ENCODE data around the gene CTBP2.

The CTBP2 gene

GRCh38 chr10:125006188-125006680, 154.1 kb downstream of the CTBP2 start:
- ATAC-seq (replicated peaks) (no peak), DNase-seq (no peak)
- no peak overlapping the region for H3K4me3 Mint-ChIP-seq
- peaks cover 0 to 2% of the 10 kb centered on the region in 2 donors for H3K4me1 Mint-ChIP-seq (ENCODE audit: low read depth in 2 of 2)
- peaks cover 0 to 53% of the 10 kb centered on the region in 2 donors for H3K27me3 Mint-ChIP-seq
- peaks cover 2% of the 10 kb centered on the region for H3K36me3 Mint-ChIP-seq (ENCODE audit: insufficient read depth)
- H3K9me3 Mint-ChIP-seq, result no peaks in the 10 kb centered on the region
- H3K27ac Mint-ChIP-seq, result no peak overlapping the region

GRCh38 chr10:125005312-125006187, 154.8 kb downstream of the CTBP2 start:
- DNase-seq (no peak), ATAC-seq (replicated peaks) (no peak)
- H3K4me1 Mint-ChIP-seq (ENCODE audit: low read depth in 2 of 2), result peaks cover 0 to 2% of the 10 kb centered on the region in 2 donors
- H3K36me3 Mint-ChIP-seq (ENCODE audit: insufficient read depth), result peaks cover 2% of the 10 kb centered on the region
- no peak overlapping the region for H3K27ac Mint-ChIP-seq
- H3K9me3 Mint-ChIP-seq, result no peaks in the 10 kb centered on the region
- no peak overlapping the region for H3K4me3 Mint-ChIP-seq
- peaks cover 0 to 47% of the 10 kb centered on the region in 2 donors for H3K27me3 Mint-ChIP-seq

- Mint-ChIP-seq H3K4me3 (no peak overlapping the region), H3K4me1 (ENCODE audit: low read depth in 2 of 2) (peaks cover 0 to 4% of the 10 kb centered on the region in 2 donors), H3K36me3 (ENCODE audit: insufficient read depth) (peaks cover 7% of the 10 kb centered on the region), H3K9me3 (no peaks in the 10 kb centered on the region), H3K27ac (no peak overlapping the region), H3K27me3 (peaks cover 0 to 47% of the 10 kb centered on the region in 2 donors)
- no peak for ATAC-seq (replicated peaks)
- no peak for DNase-seq
Observed at GRCh38 chr10:125004571-125005311, 155.6 kb downstream of the CTBP2 start.

GRCh38 chr10:125003901-125004467, 156.4 kb downstream of the CTBP2 start:
- H3K36me3 Mint-ChIP-seq (ENCODE audit: insufficient read depth), result peaks cover 8% of the 10 kb centered on the region
- peaks cover 0 to 4% of the 10 kb centered on the region in 2 donors for H3K4me1 Mint-ChIP-seq (ENCODE audit: low read depth in 2 of 2)
- no peak overlapping the region for H3K27ac Mint-ChIP-seq
- H3K9me3 Mint-ChIP-seq, result no peaks in the 10 kb centered on the region
- ATAC-seq (replicated peaks), result no peak
- no peak overlapping the region for H3K4me3 Mint-ChIP-seq
- no peak for DNase-seq
- peaks cover 0 to 39% of the 10 kb centered on the region in 2 donors for H3K27me3 Mint-ChIP-seq

GRCh38 chr10:125003146-125003900, 157.0 kb downstream of the CTBP2 start:
- Mint-ChIP-seq H3K27me3 (peaks cover 0 to 33% of the 10 kb centered on the region in 2 donors), H3K36me3 (ENCODE audit: insufficient read depth) (peaks cover 12% of the 10 kb centered on the region), H3K4me3 (no peak overlapping the region), H3K9me3 (no peaks in the 10 kb centered on the region), H3K27ac (no peak overlapping the region), H3K4me1 (ENCODE audit: low read depth in 2 of 2) (peaks cover 0 to 4% of the 10 kb centered on the region in 2 donors)
- ATAC-seq (replicated peaks), result no peak
- no peak for DNase-seq

DNA sequence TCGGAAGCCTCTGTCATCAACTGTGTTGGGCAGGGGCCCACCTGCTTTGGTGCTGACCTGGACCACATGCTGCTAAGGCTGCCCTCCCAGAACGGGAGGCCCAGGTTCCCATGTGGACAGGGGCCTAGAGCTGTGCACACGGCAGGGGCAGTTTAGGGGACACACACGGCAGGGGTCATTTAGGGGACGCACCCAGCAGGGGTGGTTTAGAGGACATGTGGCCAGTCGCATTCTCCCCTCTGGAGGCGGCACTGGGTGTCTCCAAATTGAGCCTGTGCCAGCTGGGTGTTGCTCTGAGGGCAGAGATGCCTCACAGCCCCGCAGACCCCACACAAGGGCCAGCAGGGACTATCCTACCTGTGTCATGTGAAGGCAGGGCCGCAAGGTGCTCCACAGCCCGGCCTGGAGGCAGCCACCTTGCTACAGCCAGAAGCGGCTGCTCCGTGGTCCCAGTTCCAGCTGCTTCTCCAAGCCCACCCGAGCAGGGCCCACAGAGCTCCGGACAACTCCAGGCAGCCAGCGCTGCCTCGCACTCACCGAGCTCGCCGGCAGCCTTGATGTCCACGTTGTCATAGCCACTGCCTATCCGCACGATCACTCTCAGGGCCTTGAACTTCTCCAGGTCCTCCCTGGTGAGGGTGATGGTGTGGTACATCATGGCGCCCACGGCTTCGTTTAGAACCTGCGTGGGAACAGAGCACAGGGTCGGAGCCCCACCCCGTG, 157.8 kb downstream of the CTBP2 start:
- H3K27ac Mint-ChIP-seq, result no peak overlapping the region
- no peak for ATAC-seq (replicated peaks)
- no peak for DNase-seq
- no peaks in the 10 kb centered on the region for H3K9me3 Mint-ChIP-seq
- H3K4me1 Mint-ChIP-seq (ENCODE audit: low read depth in 2 of 2), result peaks cover 0 to 4% of the 10 kb centered on the region in 2 donors
- H3K27me3 Mint-ChIP-seq, result peaks cover 0 to 32% of the 10 kb centered on the region in 2 donors
- H3K4me3 Mint-ChIP-seq, result no peak overlapping the region
- H3K36me3 Mint-ChIP-seq (ENCODE audit: insufficient read depth), result peaks cover 12% of the 10 kb centered on the region

- H3K36me3 Mint-ChIP-seq (ENCODE audit: insufficient read depth), result peaks cover 12% of the 10 kb centered on the region
- H3K27ac Mint-ChIP-seq, result no peak overlapping the region
- H3K4me1 Mint-ChIP-seq (ENCODE audit: low read depth in 2 of 2), result peaks cover 0 to 4% of the 10 kb centered on the region in 2 donors
- H3K9me3 Mint-ChIP-seq, result no peaks in the 10 kb centered on the region
- DNase-seq (no peak), ATAC-seq (replicated peaks) (no peak)
- H3K4me3 Mint-ChIP-seq, result no peak overlapping the region
- H3K27me3 Mint-ChIP-seq, result peaks cover 0 to 32% of the 10 kb centered on the region in 2 donors
Observed at GRCh38 chr10:125002047-125002422, 158.3 kb downstream of the CTBP2 start.

DNA sequence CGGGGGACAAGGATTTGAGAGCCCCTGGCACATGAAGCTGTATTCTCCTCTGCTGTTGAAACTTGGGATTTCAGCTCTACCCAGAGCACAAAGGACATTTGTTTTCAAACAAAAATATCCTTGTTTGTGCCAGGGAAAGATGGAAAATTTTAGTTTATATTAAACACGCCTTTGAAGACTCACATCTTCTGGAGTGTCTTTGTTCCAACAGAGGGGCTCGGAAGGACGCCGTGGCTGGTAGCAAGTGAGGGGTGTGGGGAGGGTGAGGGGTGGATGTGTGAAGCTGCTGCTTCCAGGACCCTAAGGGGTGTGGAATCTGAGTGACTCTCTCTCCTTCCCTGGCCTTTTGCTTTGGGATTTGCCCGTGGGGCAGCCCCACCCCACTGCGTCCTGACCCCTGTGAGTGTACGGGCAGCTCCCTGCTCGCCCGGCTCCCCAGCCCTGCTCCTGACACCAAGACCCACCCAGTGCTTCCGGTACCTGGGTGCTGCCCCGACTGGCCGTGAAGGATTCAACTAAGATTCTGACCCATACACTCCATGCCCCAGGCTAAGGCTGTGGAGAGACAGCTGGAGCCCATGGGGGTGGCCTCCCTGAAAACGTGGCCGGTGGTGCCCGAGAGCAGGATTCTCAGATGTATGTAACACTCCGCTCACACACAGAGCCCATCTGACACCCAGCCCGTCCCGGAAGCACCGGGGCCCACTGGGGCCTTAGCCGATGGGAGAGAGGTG, 158.9 kb downstream of the CTBP2 start:
- H3K27ac Mint-ChIP-seq, result no peak overlapping the region
- H3K27me3 Mint-ChIP-seq, result peaks cover 0 to 32% of the 10 kb centered on the region in 2 donors
- H3K9me3 Mint-ChIP-seq, result no peaks in the 10 kb centered on the region
- ATAC-seq (replicated peaks) (no peak), DNase-seq (no peak)
- peaks cover 0 to 4% of the 10 kb centered on the region in 2 donors for H3K4me1 Mint-ChIP-seq (ENCODE audit: low read depth in 2 of 2)
- peaks cover 12% of the 10 kb centered on the region for H3K36me3 Mint-ChIP-seq (ENCODE audit: insufficient read depth)
- no peak overlapping the region for H3K4me3 Mint-ChIP-seq

DNA sequence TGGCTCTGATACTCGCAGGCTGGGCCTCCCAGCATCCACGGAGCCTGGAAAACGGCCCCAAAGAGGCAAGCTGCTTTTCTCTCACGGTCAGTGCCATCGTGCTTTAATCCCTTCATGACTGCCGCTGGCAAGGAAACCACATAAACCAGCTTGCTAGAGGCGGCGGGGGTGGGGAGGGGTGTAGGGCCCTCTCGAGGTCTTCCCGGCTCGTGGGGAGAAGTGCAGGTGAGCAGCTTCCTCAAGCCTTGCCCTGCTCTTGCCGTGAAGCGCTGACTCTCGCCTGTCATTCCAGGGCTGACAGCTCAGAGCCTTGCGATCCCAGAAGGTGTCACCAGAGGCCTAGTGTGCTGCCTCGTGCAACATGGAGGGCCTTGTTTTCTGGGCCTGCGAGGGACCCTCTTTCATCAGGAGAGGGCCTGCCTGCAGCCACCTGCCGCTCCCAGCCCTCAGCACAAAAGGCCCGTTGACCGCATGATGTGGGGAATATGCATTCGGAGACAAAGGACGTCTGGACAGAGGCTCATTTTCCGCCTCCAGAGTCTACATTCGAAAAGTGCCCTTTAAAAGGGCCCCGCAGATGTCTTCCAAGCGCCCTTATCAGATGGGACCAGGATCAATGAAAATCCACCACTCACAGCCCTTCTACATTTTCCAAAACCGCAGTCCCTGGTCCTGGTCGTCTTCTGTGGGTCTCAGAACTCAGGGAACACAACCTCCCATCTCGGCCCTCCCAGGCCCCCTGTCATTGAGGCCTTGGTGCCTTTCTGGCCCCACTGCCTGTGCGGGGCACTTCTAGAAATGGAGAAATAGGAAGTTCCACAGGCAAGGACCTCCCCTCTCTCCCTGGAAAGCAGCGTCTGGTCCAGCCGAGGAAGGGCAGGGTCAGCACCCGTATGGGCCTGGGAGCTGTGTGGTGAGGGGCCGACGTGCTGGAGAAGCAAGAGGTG, 159.7 kb downstream of the CTBP2 start:
- no peak for DNase-seq
- H3K4me3 Mint-ChIP-seq, result no peak overlapping the region
- H3K27me3 Mint-ChIP-seq, result peaks cover 0 to 32% of the 10 kb centered on the region in 2 donors
- H3K4me1 Mint-ChIP-seq (ENCODE audit: low read depth in 2 of 2), result peaks cover 0 to 4% of the 10 kb centered on the region in 2 donors
- peaks cover 12% of the 10 kb centered on the region for H3K36me3 Mint-ChIP-seq (ENCODE audit: insufficient read depth)
- H3K9me3 Mint-ChIP-seq, result no peaks in the 10 kb centered on the region
- ATAC-seq (replicated peaks), result no peak
- no peak overlapping the region for H3K27ac Mint-ChIP-seq

DNA sequence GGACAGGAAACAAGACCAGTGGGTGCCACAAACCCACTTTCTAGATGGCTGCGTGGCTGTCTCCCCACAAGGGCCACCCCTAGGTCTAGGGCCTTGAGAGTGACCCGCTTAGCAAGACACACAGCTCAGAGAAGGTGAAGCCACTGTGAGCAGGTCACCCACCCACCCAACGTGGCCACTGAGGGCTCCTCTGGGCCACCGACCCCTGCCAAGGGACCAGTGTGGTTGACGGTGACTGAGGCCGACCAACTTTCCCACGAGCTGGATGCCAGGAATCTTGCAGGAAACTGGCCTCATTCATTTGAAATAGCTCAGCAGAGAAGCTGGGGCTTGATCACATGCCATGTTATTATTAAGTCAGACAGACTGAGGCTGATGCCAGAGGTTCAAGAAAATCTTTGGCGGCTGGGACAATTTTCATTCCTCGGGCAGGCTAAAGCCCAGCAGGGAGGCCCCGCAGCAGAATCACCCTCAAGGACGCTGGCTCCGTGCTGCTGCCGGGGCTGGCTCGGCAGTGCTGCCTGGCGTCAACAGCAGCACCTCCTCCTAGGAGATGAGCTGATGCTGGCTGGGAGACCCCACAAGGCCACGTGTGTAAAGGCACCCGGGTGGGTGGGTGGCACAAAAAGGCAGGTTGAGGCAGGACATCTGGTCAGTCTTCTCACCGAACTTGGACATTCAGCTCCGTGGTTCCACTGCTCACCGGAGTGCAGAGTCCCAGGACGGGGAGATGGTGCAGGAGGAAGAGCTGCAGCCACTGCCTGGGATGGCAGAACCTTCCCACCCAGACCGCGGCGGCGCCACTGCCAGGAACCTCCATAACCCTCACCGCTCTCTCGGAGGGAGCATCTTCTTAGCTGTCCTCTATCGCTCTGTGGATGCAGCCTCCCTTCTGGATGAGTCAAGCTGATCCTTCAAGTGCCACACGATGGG, 160.7 kb downstream of the CTBP2 start:
- Mint-ChIP-seq H3K4me1 (ENCODE audit: low read depth in 2 of 2) (peaks cover 0 to 4% of the 10 kb centered on the region in 2 donors), H3K27ac (no peak overlapping the region), H3K36me3 (ENCODE audit: insufficient read depth) (peaks cover 12% of the 10 kb centered on the region), H3K9me3 (no peaks in the 10 kb centered on the region), H3K4me3 (no peak overlapping the region), H3K27me3 (peaks cover 0 to 30% of the 10 kb centered on the region in 2 donors)
- ATAC-seq (replicated peaks), result no peak
- no peak for DNase-seq

Data from effector memory CD8-positive, alpha-beta T cell (primary cell).